OCI-LY3 (cell line): ENCODE measurements around the gene TYROBP.

ENCODE experiments used
- H2AFZ ChIP-seq: fragments of 200-600, 300-600 bp; shearing (Covaris generic); 2 replicates; pipeline ENCODE4 v1.6.0; 2014; ENCODE audit warnings: antibody characterized with exemption, low read depth, low read length
- H3K27ac ChIP-seq: fragments of 200-600, 300-600 bp; sonication (generic); 2 replicates; pipeline ENCODE4 v1.5.1; 2014; ENCODE audit warnings: mild to moderate bottlenecking, low read length, moderate library complexity, mixed read lengths
- H3K27me3 ChIP-seq: fragments of 200-600, 300-600 bp; sonication (generic); 2 replicates; pipeline ENCODE4 v1.6.1; 2014; ENCODE audit warnings: low read depth, low read length, mixed read lengths
- H3K36me3 ChIP-seq: fragments of 200-600, 300-600 bp; sonication (generic); replicated peaks from 2 replicates; pipeline ENCODE3; 2014; ENCODE audit warnings: low read depth, low read length, mixed read lengths
- H3K4me1 ChIP-seq: fragments of 300-600, 200-600 bp; sonication (generic); 2 replicates; pipeline ENCODE4 v1.6.1; 2014; ENCODE audit warnings: low read length, mixed read lengths
- H3K4me2 ChIP-seq: fragments of 200-600, 300-600 bp; sonication (generic); 2 replicates; pipeline ENCODE4 v1.6.1; 2014; ENCODE audit warnings: low read length, mixed read lengths
- H3K4me3 ChIP-seq: fragments of 300-600, 200-600 bp; sonication (generic); 2 replicates; pipeline ENCODE4 v1.5.1; 2014; ENCODE audit warnings: antibody characterized with exemption, mild to moderate bottlenecking, low read length, moderate library complexity
- H3K79me2 ChIP-seq: fragments of 300-600, 200-600 bp; shearing (Covaris generic); 2 replicates; pipeline ENCODE4 v1.6.1; 2014; ENCODE audit warnings: mild to moderate bottlenecking, low read length, mixed read lengths
- H3K9ac ChIP-seq: fragments of 300-600, 200-600 bp; shearing (Covaris generic); 2 replicates; pipeline ENCODE4 v1.6.0; 2014; ENCODE audit warnings: mild to moderate bottlenecking, low read length, moderate library complexity
- H3K9me3 ChIP-seq: fragments of 200-600, 300-600 bp; shearing (Covaris generic); 2 replicates; pipeline ENCODE4 v1.6.1; 2014; ENCODE audit warnings: low read length, mixed read lengths; ENCODE audit not compliant: insufficient read depth
- H4K20me1 ChIP-seq: fragments of 200-600, 300-600 bp; sonication (generic); 2 replicates; pipeline ENCODE4 v1.6.1; 2016; ENCODE audit warnings: low read length, mixed read lengths; ENCODE audit not compliant: insufficient read depth
- EZH2phosphoT487 ChIP-seq: fragments of 200-600 bp; shearing (Covaris generic); IDR thresholded peaks from 2 replicates; pipeline ENCODE4 v1.6.1; 2018; ENCODE audit warnings: antibody characterized with exemption, mixed run types, low read depth
- TF ChIP-seq, protein P1 (sequence below): fragments of 200-600, 300-600 bp; sonication (generic); IDR thresholded peaks from 2 replicates; pipeline ENCODE4 v1.5.1; 2014; ENCODE audit warnings: antibody characterized with exemption, low read length, low read depth

TYROBP gene

DNA sequence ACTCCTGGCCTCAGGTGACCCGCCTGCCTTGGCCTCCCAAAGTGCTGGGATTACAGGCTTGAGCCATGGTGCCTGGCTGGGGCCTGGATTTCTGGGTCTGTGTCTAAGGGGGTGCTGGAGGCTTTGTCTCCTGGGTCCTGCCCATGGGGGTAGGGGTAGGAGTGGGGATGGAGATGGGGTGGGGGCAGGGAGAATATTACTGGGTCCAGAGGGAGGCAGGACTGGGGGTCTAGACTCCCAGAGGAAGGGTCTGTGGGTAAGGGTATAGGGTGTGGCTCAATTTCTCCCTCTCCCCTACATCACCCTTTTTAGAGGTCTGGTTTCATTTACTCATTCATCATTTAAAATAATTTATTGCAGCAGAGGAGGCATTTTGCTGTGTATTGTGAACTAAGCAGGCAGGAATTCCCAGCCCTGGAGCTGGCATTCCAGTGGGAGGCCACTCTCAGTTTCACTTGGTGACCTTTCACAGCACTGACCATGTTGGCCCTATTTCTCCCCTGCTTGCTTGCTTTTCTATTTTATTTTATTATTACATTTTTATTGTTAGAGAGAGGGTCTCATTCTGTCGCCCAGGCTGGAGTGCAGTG is 6.9 kb downstream of the TYROBP start:
- TF ChIP-seq, protein P1, sequence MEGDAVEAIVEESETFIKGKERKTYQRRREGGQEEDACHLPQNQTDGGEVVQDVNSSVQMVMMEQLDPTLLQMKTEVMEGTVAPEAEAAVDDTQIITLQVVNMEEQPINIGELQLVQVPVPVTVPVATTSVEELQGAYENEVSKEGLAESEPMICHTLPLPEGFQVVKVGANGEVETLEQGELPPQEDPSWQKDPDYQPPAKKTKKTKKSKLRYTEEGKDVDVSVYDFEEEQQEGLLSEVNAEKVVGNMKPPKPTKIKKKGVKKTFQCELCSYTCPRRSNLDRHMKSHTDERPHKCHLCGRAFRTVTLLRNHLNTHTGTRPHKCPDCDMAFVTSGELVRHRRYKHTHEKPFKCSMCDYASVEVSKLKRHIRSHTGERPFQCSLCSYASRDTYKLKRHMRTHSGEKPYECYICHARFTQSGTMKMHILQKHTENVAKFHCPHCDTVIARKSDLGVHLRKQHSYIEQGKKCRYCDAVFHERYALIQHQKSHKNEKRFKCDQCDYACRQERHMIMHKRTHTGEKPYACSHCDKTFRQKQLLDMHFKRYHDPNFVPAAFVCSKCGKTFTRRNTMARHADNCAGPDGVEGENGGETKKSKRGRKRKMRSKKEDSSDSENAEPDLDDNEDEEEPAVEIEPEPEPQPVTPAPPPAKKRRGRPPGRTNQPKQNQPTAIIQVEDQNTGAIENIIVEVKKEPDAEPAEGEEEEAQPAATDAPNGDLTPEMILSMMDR, result no peak
- no peak for TF ChIP-seq EZH2phosphoT487
- Histone ChIP-seq H3K9me3 (no peaks in the 10 kb centered on the region), H2AFZ (no peak overlapping the region), H3K4me3 (peak overlapping the region; percentile 98), H3K36me3 (peaks cover 26% of the 10 kb centered on the region), H3K4me1 (peaks cover 52% of the 10 kb centered on the region), H3K27me3 (no peaks in the 10 kb centered on the region), H3K27ac (no peak overlapping the region), H3K79me2 (peaks cover 43% of the 10 kb centered on the region), H3K9ac (peak overlapping the region; percentile 100), H4K20me1 (peaks cover 29% of the 10 kb centered on the region), H3K4me2 (peak overlapping the region; percentile 91)

DNA sequence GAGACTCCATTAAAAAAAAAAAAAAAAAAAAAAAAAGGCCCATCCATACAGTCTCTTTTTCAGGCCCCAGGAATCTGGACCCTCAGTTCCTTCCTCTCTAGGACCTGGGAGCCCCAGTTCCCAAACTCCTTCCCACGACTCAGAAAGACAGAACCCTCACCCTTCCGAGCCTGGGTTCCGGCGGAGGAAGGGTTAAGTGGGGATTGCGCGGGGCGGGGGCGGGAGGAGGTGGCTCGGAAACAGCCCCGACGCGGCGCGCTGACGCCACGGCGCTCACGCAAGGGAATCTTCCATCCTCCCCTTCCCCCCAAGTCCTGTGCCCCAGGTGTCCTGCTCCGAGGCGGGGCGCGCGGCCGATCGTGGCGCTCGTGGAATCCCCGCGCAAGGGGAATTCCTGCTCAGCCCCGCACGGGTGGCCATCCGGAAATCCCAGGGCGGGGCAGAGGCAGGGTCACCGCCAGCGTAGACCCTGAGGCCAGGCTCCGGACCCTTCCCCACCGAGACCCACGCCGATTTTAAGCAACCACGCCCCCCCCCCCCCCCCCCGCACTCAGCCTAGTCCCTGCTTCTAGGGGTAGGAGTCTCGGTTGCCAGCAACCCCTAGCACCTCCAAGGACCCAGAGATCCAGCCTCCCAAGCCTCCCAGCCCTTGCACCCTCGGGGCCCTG is 8.4 kb downstream of the TYROBP start:
- Histone ChIP-seq H2AFZ (no peak overlapping the region), H3K4me1 (peaks cover 46% of the 10 kb centered on the region), H3K27ac (peak overlapping the region; percentile 91), H3K36me3 (peaks cover 36% of the 10 kb centered on the region), H3K79me2 (peaks cover 48% of the 10 kb centered on the region), H3K9me3 (no peaks in the 10 kb centered on the region), H3K4me3 (peak overlapping the region; percentile 98), H3K27me3 (no peaks in the 10 kb centered on the region), H3K9ac (peak overlapping the region; percentile 100), H3K4me2 (peak overlapping the region; percentile 91), H4K20me1 (peaks cover 30% of the 10 kb centered on the region)
- TF ChIP-seq, protein P1, result no peak
- no peak for TF ChIP-seq EZH2phosphoT487

DNA sequence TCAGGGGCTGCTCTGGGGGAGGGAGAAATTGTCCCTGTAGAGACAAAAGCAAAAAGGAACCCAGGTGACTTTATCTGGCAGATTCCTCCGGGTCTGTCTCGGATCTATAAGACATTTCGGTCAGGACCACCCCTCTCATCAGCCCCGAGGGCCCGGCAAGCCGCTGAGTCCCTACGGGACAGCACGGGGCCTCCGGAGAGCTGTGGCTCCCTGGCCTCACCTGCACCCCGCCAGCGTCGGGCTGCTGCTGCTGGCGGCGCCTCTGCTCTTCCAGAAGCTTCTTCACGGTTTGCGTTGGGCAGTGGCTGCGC is 9.6 kb downstream of the TYROBP start:
- Histone ChIP-seq H2AFZ (no peak overlapping the region), H3K4me1 (peaks cover 34% of the 10 kb centered on the region), H3K4me3 (peak overlapping the region; percentile 98), H3K27me3 (no peaks in the 10 kb centered on the region), H3K9me3 (no peaks in the 10 kb centered on the region), H4K20me1 (peaks cover 30% of the 10 kb centered on the region), H3K9ac (peak overlapping the region; percentile 100), H3K27ac (peak overlapping the region; percentile 91), H3K79me2 (peaks cover 48% of the 10 kb centered on the region), H3K4me2 (peak overlapping the region; percentile 91), H3K36me3 (peaks cover 41% of the 10 kb centered on the region)
- no peak for TF ChIP-seq EZH2phosphoT487
- TF ChIP-seq, protein P1, result no peak

DNA sequence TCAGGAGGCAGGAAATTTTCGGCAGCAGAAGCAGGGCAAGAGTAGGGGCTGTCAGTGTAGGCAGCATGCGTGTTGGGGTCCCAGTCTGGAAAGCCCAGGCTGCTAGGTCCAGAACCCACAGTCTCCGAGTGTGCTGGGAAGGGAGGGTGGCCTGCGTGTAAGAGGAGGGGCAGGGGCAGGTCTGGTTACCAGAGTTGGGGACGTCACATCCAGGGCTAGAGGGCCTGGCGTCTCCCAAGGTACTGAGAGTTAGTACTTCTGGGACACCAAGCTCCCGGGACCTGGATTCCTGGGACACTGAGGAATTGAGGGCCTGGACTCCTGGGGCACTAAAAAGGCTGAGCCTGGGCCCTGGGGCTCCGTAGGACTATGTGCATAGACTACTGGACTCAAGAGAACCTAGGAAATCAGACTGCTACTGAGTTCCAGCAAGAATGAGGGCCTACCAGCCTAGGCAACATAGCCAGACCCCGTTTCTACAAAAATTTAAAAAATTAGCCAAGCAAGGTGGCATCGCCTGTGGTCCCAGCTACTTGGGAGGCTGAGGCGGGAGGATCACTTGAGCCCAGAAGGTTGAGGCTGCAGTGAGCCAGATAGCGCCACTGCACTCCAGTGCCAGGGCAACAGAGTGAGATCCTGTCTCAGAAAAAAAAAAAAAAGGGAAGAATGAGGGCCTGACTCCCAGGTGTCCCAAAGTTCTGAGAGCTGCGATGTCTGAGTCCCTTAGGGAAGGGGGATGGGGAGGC is 10.2 kb downstream of the TYROBP start:
- H3K9me3 ChIP-seq, result no peaks in the 10 kb centered on the region
- no peaks in the 10 kb centered on the region for H3K27me3 ChIP-seq
- H3K36me3 ChIP-seq, result peaks cover 45% of the 10 kb centered on the region
- H3K4me1 ChIP-seq, result peaks cover 28% of the 10 kb centered on the region
- H3K4me2 ChIP-seq, result no peak overlapping the region
- H3K4me3 ChIP-seq, result no peak overlapping the region
- no peak for TF ChIP-seq EZH2phosphoT487
- TF ChIP-seq, protein P1, result no peak
- H4K20me1 ChIP-seq, result peaks cover 30% of the 10 kb centered on the region
- H3K9ac ChIP-seq, result no peak overlapping the region
- H3K79me2 ChIP-seq, result peaks cover 48% of the 10 kb centered on the region
- H2AFZ ChIP-seq, result no peak overlapping the region
- H3K27ac ChIP-seq, result no peak overlapping the region
